HCT116 (cell line): ENCODE results near the gene PACRG. TPM values are rescaled to one million over a fixed set of nuclear protein-coding genes. Genes with fewer than 3 reads are reported as not detected.

Experiments used
- ATAC-seq: fragments of 200-7000 bp; cut with Tn5 transposase; 2 replicates; pipeline ENCODE4 v1.9.1; 2020; ENCODE audit warnings: mild to moderate bottlenecking, moderate library complexity
- BruUV-seq: library from RNA; stranded (reverse); fragments of 400-500 nt; replicated peaks from 2 replicates; lab custom pipeline; 2021; lab: Mats Ljungman, UMichigan
- CTCF ChIA-PET: fragments of 300-600 bp; sonication (Branson Sonifier 250); formaldehyde crosslinking; loops from one replicate; lab custom pipeline; 2021; ENCODE audit warnings: antibody characterized with exemption; lab: Charles Lee
- POLR2A ChIA-PET: fragments of 300-600, 350-600 bp; sonication (Branson Sonifier 250); formaldehyde crosslinking; loops from one replicate; lab custom pipeline; 2021; ENCODE audit warnings: antibody characterized with exemption; lab: Charles Lee
- RAD21 ChIA-PET, 2 experiments: fragments of 300-600 bp; sonication (Branson Sonifier 250); formaldehyde crosslinking; loops; one replicate each; lab custom pipeline; 2023; ENCODE audit warnings: low total read pairs in 2 of 2; ENCODE audit not compliant: uncharacterized antibody in 2 of 2, unreplicated experiment in 2 of 2, low non-redundant PET in 1 of 2; lab: Charles Lee
- DNase-seq: peaks from one replicate; pipeline ENCODE4 v3.0.0-alpha.2; 2010; ENCODE audit warnings: low read depth, low spot score
- H2AFZ ChIP-seq: fragments of 200-600 bp; shearing (Covaris generic), sonication (generic); 2 replicates; pipeline ENCODE4 v1.6.1; 2017; ENCODE audit warnings: low read depth, mixed run types, mixed read lengths, antibody characterized with exemption, low read length; ENCODE audit not compliant: poor library complexity, severe bottlenecking
- H3K27ac ChIP-seq: 2 replicates; pipeline ENCODE4 v1.5.1; 2012; ENCODE audit warnings: low read depth, low read length
- H3K27me3 ChIP-seq: fragments of 200-600 bp; sonication (generic); 2 replicates; pipeline ENCODE4 v1.6.1; 2016; ENCODE audit warnings: mixed run types, low read length, mixed read lengths; ENCODE audit not compliant: insufficient read depth
- H3K36me3 ChIP-seq, 2 experiments: fragments of 200-500 bp in 1 of 2; fragments of 200-600 bp in 1 of 2; sonication (Bioruptor generic) in 1 of 2; sonication (generic) in 1 of 2; 2 replicates each; pipeline versions ENCODE4 v1.5.1 to v1.6.1; 2014 to 2016; ENCODE audit warnings: low read length in 2 of 2, inconsistent platforms in 1 of 2, mixed read lengths in 1 of 2, mixed run types in 1 of 2; ENCODE audit not compliant: insufficient read depth in 2 of 2, control insufficient read depth in 1 of 2
- H3K4me1 ChIP-seq, 2 experiments: fragments of 200-600 bp in 1 of 2; sonication (generic) in 1 of 2; 2 replicates each; pipeline versions ENCODE4 v1.5.1 to v1.6.1; 2012 to 2017; ENCODE audit warnings: low read length in 2 of 2, inconsistent platforms in 1 of 2, mild to moderate bottlenecking in 1 of 2, mixed read lengths in 1 of 2, mixed run types in 1 of 2, moderate library complexity in 1 of 2; ENCODE audit not compliant: insufficient read depth in 2 of 2, control insufficient read depth in 1 of 2
- H3K4me2 ChIP-seq: fragments of 200-600 bp; sonication (generic); 2 replicates; pipeline ENCODE4 v1.6.1; 2017; ENCODE audit warnings: mixed run types, low read length, mixed read lengths
- H3K4me3 ChIP-seq, 2 experiments: fragments of 200-600 bp in 1 of 2; sonication (generic) in 1 of 2; replicated peaks in 1 of 2; 2 replicates each; pipeline ENCODE4 v1.5.1; 2011 to 2016; ENCODE audit warnings: low read length in 2 of 2, control low read depth in 1 of 2, low read depth in 1 of 2, mild to moderate bottlenecking in 1 of 2, mixed read lengths in 1 of 2, mixed run types in 1 of 2
- H3K79me2 ChIP-seq: fragments of 200-600 bp; sonication (generic); 2 replicates; pipeline ENCODE4 v1.6.1; 2017; ENCODE audit warnings: mild to moderate bottlenecking, mixed run types, low read length, moderate library complexity, mixed read lengths; ENCODE audit not compliant: insufficient read depth
- H3K9ac ChIP-seq: fragments of 200-600 bp; sonication (generic); 2 replicates; pipeline ENCODE4 v1.6.1; 2016; ENCODE audit warnings: low read length, mixed read lengths
- H3K9me2 ChIP-seq: fragments of 200-600 bp; sonication (generic), shearing (Covaris generic); 2 replicates; pipeline ENCODE4 v1.6.1; 2017; ENCODE audit warnings: mixed run types, mild to moderate bottlenecking, moderate library complexity; ENCODE audit not compliant: insufficient read depth
- H3K9me3 ChIP-seq, 2 experiments: fragments of 200-500 bp in 1 of 2; fragments of 200-600 bp in 1 of 2; sonication (Bioruptor generic) in 1 of 2; sonication (generic) in 1 of 2; 2 replicates each; pipeline ENCODE4 v1.6.1; 2014 to 2017; ENCODE audit warnings: low read length in 2 of 2, mixed read lengths in 2 of 2, inconsistent platforms in 1 of 2, low read depth in 1 of 2, mild to moderate bottlenecking in 1 of 2, mixed run types in 1 of 2, moderate library complexity in 1 of 2; ENCODE audit not compliant: control insufficient read depth in 1 of 2, insufficient read depth in 1 of 2
- H4K20me1 ChIP-seq: fragments of 200-600 bp; sonication (generic), shearing (Covaris generic); 2 replicates; pipeline ENCODE4 v1.6.1; 2017; ENCODE audit warnings: mixed run types, mild to moderate bottlenecking, moderate library complexity; ENCODE audit not compliant: insufficient read depth
- CBX3 ChIP-seq: IDR thresholded peaks from 2 replicates; pipeline ENCODE4 v1.6.1; 2012; ENCODE audit warnings: low read depth
- CEBPB ChIP-seq: IDR thresholded peaks from 2 replicates; pipeline ENCODE4 v1.6.1; 2012; ENCODE audit warnings: low read depth
- CTCF ChIP-seq, 3 experiments: fragments of 200-600 bp in 1 of 3; sonication (generic) in 1 of 3; IDR thresholded peaks in 2 of 3; conservative IDR thresholded peaks in 1 of 3; 2 replicates each; pipeline ENCODE4 v1.5.1; 2012 to 2017; ENCODE audit warnings: low read depth in 2 of 3, low read length in 2 of 3, antibody characterized with exemption in 1 of 3, borderline replicate concordance in 1 of 3, control low read depth in 1 of 3, mild to moderate bottlenecking in 1 of 3, mixed read lengths in 1 of 3, mixed run types in 1 of 3, moderate library complexity in 1 of 3; ENCODE audit not compliant: insufficient read depth in 1 of 3
- EGR1 ChIP-seq: IDR thresholded peaks from 2 replicates; pipeline ENCODE4 v1.6.1; 2012; ENCODE audit warnings: low read depth
- ELF1 ChIP-seq: IDR thresholded peaks from 2 replicates; pipeline ENCODE4 v1.6.1; 2012; ENCODE audit warnings: low read depth, borderline replicate concordance
- EZH2 ChIP-seq: fragments of 200-600 bp; sonication (generic); IDR thresholded peaks from 2 replicates; pipeline ENCODE4 v1.6.1; 2017; ENCODE audit warnings: antibody characterized with exemption, mixed run types
- FOSL1 ChIP-seq: IDR thresholded peaks from 2 replicates; pipeline ENCODE4 v1.6.1; 2012; ENCODE audit warnings: low read depth
- JUND ChIP-seq: IDR thresholded peaks from 2 replicates; pipeline ENCODE4 v1.6.1; 2012
- POLR2AphosphoS5 ChIP-seq: IDR thresholded peaks from 2 replicates; pipeline ENCODE4 v1.6.1; 2011; ENCODE audit warnings: mild to moderate bottlenecking, low read depth, low read length, moderate library complexity
- RAD21 ChIP-seq: IDR thresholded peaks from 2 replicates; pipeline ENCODE4 v1.6.1; 2012; ENCODE audit warnings: low read depth, mild to moderate bottlenecking
- REST ChIP-seq: IDR thresholded peaks from 2 replicates; pipeline ENCODE4 v1.6.1; 2012; ENCODE audit warnings: low read depth
- SIN3A ChIP-seq: IDR thresholded peaks from 2 replicates; pipeline ENCODE4 v1.6.1; 2012; ENCODE audit warnings: low read depth
- SRF ChIP-seq: IDR thresholded peaks from 2 replicates; pipeline ENCODE4 v1.6.1; 2012; ENCODE audit warnings: low read depth
- YY1 ChIP-seq: IDR thresholded peaks from 2 replicates; pipeline ENCODE4 v1.6.1; 2011; ENCODE audit warnings: low read length, low read depth, moderate library complexity, mild to moderate bottlenecking; ENCODE audit not compliant: insufficient replicate concordance; ENCODE audit errors: extremely low read depth
- ZFX ChIP-seq: fragments of 450-650 bp; IDR thresholded peaks from 2 replicates; pipeline ENCODE4 v1.6.1; 2017
- intact Hi-C: fragments of 100-400 bp; cut with micrococcal nuclease; formaldehyde crosslinking; loops from 2 replicates; pipeline ENCODE4 v1.10.0; 2022
- total RNA-seq: library from RNA; stranded (reverse); gene quantifications from one replicate; pipeline ENCODE4 v1.2.1, GENCODE V29; 2021; ENCODE audit not compliant: unreplicated experiment
- TF ChIP-seq, protein P1 (sequence below): IDR thresholded peaks from 2 replicates; pipeline ENCODE4 v1.6.1; 2012
- TF ChIP-seq, protein P2 (sequence below): IDR thresholded peaks from 2 replicates; pipeline ENCODE4 v1.6.1; 2012

The PACRG gene
- total RNA-seq, 1 experiment from 2014 or later = 0.71 TPM

DNA sequence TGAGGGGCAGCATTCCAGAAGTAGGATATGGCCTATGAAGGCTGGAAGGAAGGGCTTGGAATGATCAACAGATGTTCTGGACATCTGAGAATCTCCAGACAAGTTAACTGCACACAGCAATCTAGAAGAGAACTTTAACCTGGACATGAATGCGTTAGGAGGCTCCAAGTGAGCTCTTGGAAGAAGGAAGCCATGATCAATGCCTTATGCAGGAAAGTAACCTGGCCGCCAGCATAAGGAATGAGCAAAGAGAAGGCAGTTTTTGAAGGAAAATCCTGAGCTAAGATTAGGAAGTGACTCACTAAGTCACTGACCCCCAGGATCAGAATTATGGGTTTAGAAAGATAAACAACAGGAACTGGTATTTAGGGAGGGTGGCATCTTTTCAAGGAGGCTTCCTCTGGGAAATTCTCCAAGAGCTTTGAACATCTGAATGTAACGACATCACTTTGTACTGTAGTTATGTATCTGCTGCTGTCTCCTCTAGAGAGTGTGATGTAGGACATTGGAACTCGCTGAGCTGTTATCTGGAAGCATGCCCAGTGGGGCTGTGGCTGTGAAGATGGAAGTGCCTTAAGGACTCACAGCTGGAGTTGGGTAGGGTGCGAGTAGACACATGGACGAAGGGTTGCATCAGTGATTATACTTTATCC, 236.8 kb downstream of the PACRG start (continued):
- TF ChIP-seq REST = no peak
- no peak for TF ChIP-seq ELF1

GRCh38 chr6:162965366-162965765, 237.6 kb downstream of the PACRG start:
- H3K4me2 ChIP-seq = peak overlapping the region; percentile 35
- ChIA-PET POLR2A (no interaction called here), RAD21 (interaction anchor here in 1 of 2 experiments (0.6 kb wide), 1 partner anchor 1144 kb away, joined by 3 read pairs; no protein-coding TSS in a partner anchor), CTCF (no interaction called here)
- H3K9ac ChIP-seq = no peak overlapping the region
- H3K36me3 ChIP-seq = no peaks in the 10 kb centered on the region
- H3K9me3 ChIP-seq = no peaks in the 10 kb centered on the region
- no peak overlapping the region for H3K27ac ChIP-seq
- no peaks in the 10 kb centered on the region for H4K20me1 ChIP-seq
- no peaks in the 10 kb centered on the region for H3K27me3 ChIP-seq
- no TSS peak for BruUV-seq
- DNase-seq = no peak
- intact Hi-C loops = no loop called here
- peaks cover 16 to 20% of the 10 kb centered on the region in 2 experiments for H3K4me1 ChIP-seq
- peak; percentile 16; the same call in 1 of the 2 replicates for ATAC-seq
- H2AFZ ChIP-seq = no peak overlapping the region
- no peak overlapping the region for H3K4me3 ChIP-seq
- TF ChIP-seq CTCF (IDR thresholded peaks at IDR 0.05 in 2 of 3, conservative IDR thresholded peaks at IDR 0.05 in 1 of 3; ENCODE audit: borderline replicate concordance in 1 of 3, insufficient read depth in 1 of 3, low read depth in 2 of 3, low read length in 2 of 3) (no peak), POLR2AphosphoS5 (no peak), JUND (no peak), EZH2 (no peak), ZFX (no peak), CBX3 (no peak), EGR1 (no peak), SIN3A (no peak; the same call in 1 of the 2 replicates), CEBPB (no peak), SRF (no peak), YY1 (no peak), RAD21 (no peak), FOSL1 (no peak)
- TF ChIP-seq, protein P1, sequence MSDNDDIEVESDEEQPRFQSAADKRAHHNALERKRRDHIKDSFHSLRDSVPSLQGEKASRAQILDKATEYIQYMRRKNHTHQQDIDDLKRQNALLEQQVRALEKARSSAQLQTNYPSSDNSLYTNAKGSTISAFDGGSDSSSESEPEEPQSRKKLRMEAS = no peak
- TF ChIP-seq, protein P2, sequence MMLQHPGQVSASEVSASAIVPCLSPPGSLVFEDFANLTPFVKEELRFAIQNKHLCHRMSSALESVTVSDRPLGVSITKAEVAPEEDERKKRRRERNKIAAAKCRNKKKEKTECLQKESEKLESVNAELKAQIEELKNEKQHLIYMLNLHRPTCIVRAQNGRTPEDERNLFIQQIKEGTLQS = no peak
- no peaks in the 10 kb centered on the region for H3K79me2 ChIP-seq
- H3K9me2 ChIP-seq = no peaks in the 10 kb centered on the region
